Measurements from ENCODE around the gene SPSB4. TPM values are rescaled to one million over a fixed set of nuclear protein-coding genes. Genes with fewer than 3 reads are reported as not detected.

SPSB4 gene
- total and polyA plus RNA-seq, 10 of the 15 experiments (the other 5 are each of a cell fraction or from before 2014, with no cell fraction given), result not detected

DNA sequence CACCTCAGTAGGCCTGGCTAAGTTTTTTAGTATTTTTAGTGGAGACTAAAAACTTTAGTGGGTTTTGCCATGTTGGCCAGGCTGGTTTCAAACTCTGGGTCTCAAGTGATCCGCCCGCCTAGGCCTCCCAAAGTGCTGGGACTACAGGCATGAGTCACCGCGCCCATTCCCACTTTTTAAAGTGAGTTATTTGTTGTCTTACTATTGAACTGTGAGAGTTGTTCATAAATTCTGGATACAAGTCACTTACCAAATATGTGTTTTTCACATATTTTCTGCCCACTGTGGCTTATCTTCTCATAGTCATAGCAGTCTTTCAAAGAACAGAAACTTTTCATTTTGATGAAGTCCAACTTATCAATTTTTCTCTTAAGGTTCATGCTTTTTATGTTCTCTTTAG is 29.9 kb upstream of the SPSB4 start (continued):
- TF ChIP-seq RAD51 (IDR thresholded peaks at IDR 0.05) (no peak), POU2F2 (IDR thresholded peaks at IDR 0.05; ENCODE audit: borderline replicate concordance, low read depth, low read length) (no peak)

- no peak overlapping the region for H3K4me2 ChIP-seq (ENCODE audit: control insufficient read depth, insufficient read depth)
- no peak overlapping the region for H3K27ac ChIP-seq (ENCODE audit: control insufficient read depth, insufficient read depth)
- no peaks in the 10 kb centered on the region for H3K4me1 ChIP-seq (ENCODE audit: control insufficient read depth, insufficient read depth, low read length)
- ChIA-PET CTCF (no interaction called here), SMC1A (ENCODE audit: uncharacterized antibody, unreplicated experiment) (no interaction called here), RAD21 (ENCODE audit: unreplicated experiment) (no interaction called here), POLR2A (no interaction called here)
- TF ChIP-seq TARDBP (IDR thresholded peaks at IDR 0.05; ENCODE audit: borderline replicate concordance) (no peak), NFIC (IDR thresholded peaks at IDR 0.05; ENCODE audit: low read depth, low read length) (no peak), SMC3 (IDR thresholded peaks at IDR 0.05; ENCODE audit: borderline replicate concordance, low read length) (no peak), ESRRA (IDR thresholded peaks at IDR 0.05; ENCODE audit: low read length) (no peak), CHD4 (IDR thresholded peaks at IDR 0.05) (no peak), CBX3 (IDR thresholded peaks at IDR 0.05; ENCODE audit: borderline replicate concordance, low read depth) (no peak), USF2 (IDR thresholded peaks at IDR 0.05; ENCODE audit: borderline replicate concordance, low read depth, low read length) (no peak), MXI1 (IDR thresholded peaks at IDR 0.05; ENCODE audit: low read depth, low read length) (no peak), STAT3 (IDR thresholded peaks at IDR 0.05; ENCODE audit: low read depth, low read length) (no peak), SREBF1 (IDR thresholded peaks at IDR 0.05; ENCODE audit: low read length) (no peak), SPI1 (IDR thresholded peaks at IDR 0.05; ENCODE audit: borderline replicate concordance, insufficient read depth, low read depth, low read length) (no peak), ATF2 (IDR thresholded peaks at IDR 0.05; ENCODE audit: low read length) (no peak), SUPT20H (IDR thresholded peaks at IDR 0.05; ENCODE audit: borderline replicate concordance, control insufficient read depth, low read depth, low read length) (no peak)
- no TSS peak for BruUV-seq (replicated peaks)
- H2AFZ ChIP-seq (ENCODE audit: control insufficient read depth, low read depth, low read length), result no peak overlapping the region
- in situ Hi-C loops (cut with MboI) (no loop called here), intact Hi-C loops (cut with micrococcal nuclease; ENCODE audit: unreplicated experiment) (no loop called here)
- H3K4me3 ChIP-seq, result no peak overlapping the region
- FAIRE-seq, result no peak
- no peaks in the 10 kb centered on the region for H3K27me3 ChIP-seq (replicated peaks in 1 of 2; ENCODE audit: control insufficient read depth in 2 of 2, insufficient read depth in 2 of 2, low read length in 1 of 2)
- H3K9ac ChIP-seq (ENCODE audit: control insufficient read depth, insufficient read depth, low read length), result no peak overlapping the region
- no peaks in the 10 kb centered on the region for H4K20me1 ChIP-seq (ENCODE audit: control insufficient read depth, insufficient read depth)
- H3K9me3 ChIP-seq (replicated peaks; ENCODE audit: control insufficient read depth, insufficient read depth, low read length), result no peaks in the 10 kb centered on the region
- no peaks in the 10 kb centered on the region for H3K79me2 ChIP-seq (ENCODE audit: control insufficient read depth, insufficient read depth, low read length)
- no peaks in the 10 kb centered on the region for H3K36me3 ChIP-seq (ENCODE audit: control insufficient read depth in 2 of 2, insufficient read depth in 2 of 2, low read length in 1 of 2)
- WGBS (ENCODE audit: insufficient coverage, insufficient replicate concordance, low lambda C conversion rate, missing lambda C conversion rate), result 70% methylated on average over 19 of the region's 22 CpGs
- DNase-seq (ENCODE audit: low read depth, low spot score), result no peak
- no peak for ATAC-seq
Observed at GRCh38 chr3:141030296-141030695, 20.9 kb upstream of the SPSB4 start.

All from GM12878 (cell line).